Aorta (tissue), 5 donors: ENCODE measurements around the gene SERINC5. TPM values are rescaled to one million over a fixed set of nuclear protein-coding genes. Genes with fewer than 3 reads are reported as not detected.
"Not testable (repeated sequence)": the region's sequence is repeated elsewhere in the genome, so short reads cannot be mapped to it uniquely, and the experiment has no call there.

Experiments used
- ATAC-seq: fragments of 200-7000 bp; cut with Tn5 transposase; one replicate; pipeline ENCODE4 v1.9.1; 2022; ENCODE audit warnings: moderate library complexity; ENCODE audit not compliant: low FRiP score
- DNase-seq, 2 donors: peaks; one replicate each; pipeline ENCODE4 v3.0.0-alpha.2; 2020
- H3K27ac ChIP-seq, 2 donors: one replicate each; pipeline ENCODE4 v1.5.1; 2013; ENCODE audit warnings: low read length in 2 of 2, mild to moderate bottlenecking in 2 of 2, moderate library complexity in 2 of 2, control low read depth in 1 of 2, inconsistent platforms in 1 of 2, low read depth in 1 of 2
- H3K27me3 ChIP-seq, 2 donors: one replicate each; pipeline ENCODE4 v1.6.1; 2013; ENCODE audit warnings: control low read depth in 1 of 2, low read length in 1 of 2, mild to moderate bottlenecking in 1 of 2, moderate library complexity in 1 of 2; ENCODE audit not compliant: insufficient read depth in 2 of 2, control insufficient read depth in 1 of 2
- H3K36me3 ChIP-seq, 2 donors: one replicate each; pipeline ENCODE4 v1.6.1; 2013; ENCODE audit warnings: control low read depth in 1 of 2, low read length in 1 of 2, mild to moderate bottlenecking in 1 of 2; ENCODE audit not compliant: insufficient read depth in 2 of 2, control insufficient read depth in 1 of 2
- H3K4me1 ChIP-seq, 2 donors: one replicate each; pipeline ENCODE4 v1.6.1; 2013; ENCODE audit warnings: low read length in 2 of 2, control low read depth in 1 of 2, mild to moderate bottlenecking in 1 of 2, moderate library complexity in 1 of 2; ENCODE audit not compliant: insufficient read depth in 2 of 2, control insufficient read depth in 1 of 2
- H3K4me3 ChIP-seq, 2 donors: one replicate each; pipeline ENCODE4 v1.5.1; 2013; ENCODE audit warnings: low read length in 2 of 2, control low read depth in 1 of 2, mild to moderate bottlenecking in 1 of 2
- H3K9me3 ChIP-seq: one replicate; pipeline ENCODE4 v1.6.1; 2013; ENCODE audit warnings: mild to moderate bottlenecking, low read length; ENCODE audit not compliant: control insufficient read depth
- WGBS, 2 donors: extraction: QIAGEN DNeasy Blood & Tissue Kit; methylation state at CpG; one replicate each; pipeline ENCODE4 v1.1.7; 2013; 5-methylcytosine and 5-hydroxymethylcytosine counted together
- intact Hi-C, 2 donors: fragments of 100-400 bp; cut with DNase I; formaldehyde crosslinking; loops; one replicate each; pipeline versions ENCODE4 v1.14.2 to v1.15.0; 2022
- polyA plus RNA-seq, 2 donors: library from polyadenylated mRNA; stranded (reverse); fragments of 200-250 nt; gene quantifications; one replicate each; pipeline ENCODE4 v1.2.3, GENCODE V29; 2013
- total RNA-seq, 2 donors: library from RNA; stranded (reverse); fragmentation: NEBNext Ultra II Directional; extraction: Animal tissue kit (Norgen Biotek cat#: 25700); gene quantifications; one replicate each; pipeline ENCODE4 v1.2.1, GENCODE V29; 2021
- donor health status: healthy with polysubstance abuse.
- donor health status: Bipolar disorder and iron deficiency.
- donor health status: DM: no; HTN: no; CAD: no.
- donor health status: DM: no; HTN: no; CAD: no.
- donor health status: DM: yes; HTN: yes; CAD: no.

The SERINC5 gene
- total and polyA plus RNA-seq, 4 donors, result 1.4 to 22.1 (median 8.6) TPM

DNA sequence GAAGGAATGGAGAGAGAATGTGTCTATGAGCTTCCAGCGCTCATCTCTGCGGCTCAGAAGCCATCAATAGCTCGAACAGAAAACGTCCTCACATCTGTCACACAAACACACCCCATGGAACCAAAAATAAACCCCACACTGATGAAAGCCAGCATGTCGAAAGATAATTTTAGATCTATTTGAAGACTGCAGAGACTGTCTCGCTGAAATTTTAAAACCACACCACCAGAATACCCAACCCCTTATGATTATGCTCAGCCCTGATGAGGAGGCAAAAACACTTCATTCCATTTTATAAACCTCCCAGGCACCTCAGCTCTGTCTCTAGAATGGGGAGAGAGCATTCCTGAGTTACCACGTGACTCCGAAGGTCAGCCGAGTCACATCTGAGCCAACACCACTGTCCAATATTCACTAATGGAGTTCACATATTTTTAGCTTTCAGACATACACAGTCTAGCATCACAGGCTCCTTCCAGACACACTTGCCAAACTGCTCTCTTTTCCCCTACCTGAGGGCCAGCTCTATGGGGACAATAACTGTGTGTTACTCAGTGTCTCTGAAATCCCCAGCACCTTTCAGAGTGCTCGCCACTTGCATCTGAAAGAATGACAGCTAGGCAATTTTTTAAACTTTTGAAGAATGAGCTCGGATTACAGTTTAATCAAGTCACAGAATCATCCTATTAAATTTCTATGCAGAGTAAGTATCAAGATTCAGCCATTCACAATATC lies 63.2 kb downstream of the SERINC5 start:
- intact Hi-C loops, result no loop called here
- H3K4me1 ChIP-seq, result peaks cover 8 to 14% of the 10 kb centered on the region in 2 donors

DNA sequence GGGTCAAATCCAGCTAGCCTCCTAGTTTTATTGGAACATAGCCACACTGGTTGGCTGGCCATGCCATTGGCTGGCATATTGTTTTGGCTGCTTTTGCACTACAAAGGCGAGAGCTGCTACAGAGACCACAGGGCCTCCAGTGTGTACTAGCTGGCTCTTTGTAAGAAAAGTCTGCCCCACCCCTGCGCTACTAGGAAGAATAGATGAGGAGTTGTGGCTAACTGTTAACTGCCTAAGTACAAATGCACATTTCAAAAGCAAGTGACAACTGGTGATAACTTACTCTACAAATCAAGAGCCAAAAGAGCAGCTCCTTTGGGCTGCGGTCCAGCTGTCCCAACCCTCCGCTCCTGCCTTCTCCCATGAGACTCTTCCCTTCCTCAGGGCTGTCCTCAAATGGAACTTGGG lies 63.9 kb downstream of the SERINC5 start:
- intact Hi-C loops, result no loop called here
- Histone ChIP-seq H3K9me3 (no peaks in the 10 kb centered on the region), H3K27me3 (no peaks in the 10 kb centered on the region), H3K4me3 (no peak overlapping the region), H3K4me1 (peaks cover 8 to 14% of the 10 kb centered on the region in 2 donors), H3K27ac (no peak overlapping the region), H3K36me3 (no peaks in the 10 kb centered on the region)
- DNase-seq (no peak), ATAC-seq (peak; percentile 60)
- 39 to 43% methylated on average over 4 of the region's 4 CpGs for WGBS, 2 donors

More for the DNA sequence above, 63.2 kb downstream of the SERINC5 start:
- 37 to 40% methylated on average over 11 of the region's 11 CpGs for WGBS, 2 donors
- Histone ChIP-seq H3K36me3 (no peaks in the 10 kb centered on the region), H3K4me3 (no peak overlapping the region), H3K27me3 (no peaks in the 10 kb centered on the region), H3K9me3 (no peaks in the 10 kb centered on the region), H3K27ac (no peak overlapping the region)
- ATAC-seq, result peak; percentile 30
- no peak for DNase-seq

DNA sequence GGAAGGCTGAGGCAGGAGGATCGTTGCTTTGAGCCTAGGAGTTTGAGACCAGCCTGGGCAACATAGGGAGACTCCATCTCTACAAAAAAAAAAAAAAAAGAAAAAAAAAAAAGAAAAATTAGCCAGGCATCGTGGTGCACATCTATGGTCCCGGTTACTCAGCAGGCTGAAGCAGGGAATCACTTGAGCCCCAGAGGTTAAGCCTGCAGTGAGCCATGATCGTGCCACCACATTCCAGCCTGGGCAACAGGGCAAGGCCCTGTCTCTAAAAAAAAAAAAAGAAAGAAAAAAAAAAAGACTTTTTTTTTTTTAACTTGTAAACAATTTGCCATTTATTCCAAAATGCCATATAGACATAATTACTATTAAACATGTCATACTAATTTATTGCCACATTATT lies 64.5 kb downstream of the SERINC5 start:
- Histone ChIP-seq H3K4me3 (no peak overlapping the region), H3K4me1 (peaks cover 8 to 14% of the 10 kb centered on the region in 2 donors), H3K36me3 (no peaks in the 10 kb centered on the region), H3K27me3 (no peaks in the 10 kb centered on the region), H3K27ac (no peak overlapping the region), H3K9me3 (no peaks in the 10 kb centered on the region)
- 49 to 57% methylated on average over 4 of the region's 4 CpGs for WGBS, 2 donors
- intact Hi-C loops, result no loop called here
- DNase-seq, result no peak
- ATAC-seq, result no peak

DNA sequence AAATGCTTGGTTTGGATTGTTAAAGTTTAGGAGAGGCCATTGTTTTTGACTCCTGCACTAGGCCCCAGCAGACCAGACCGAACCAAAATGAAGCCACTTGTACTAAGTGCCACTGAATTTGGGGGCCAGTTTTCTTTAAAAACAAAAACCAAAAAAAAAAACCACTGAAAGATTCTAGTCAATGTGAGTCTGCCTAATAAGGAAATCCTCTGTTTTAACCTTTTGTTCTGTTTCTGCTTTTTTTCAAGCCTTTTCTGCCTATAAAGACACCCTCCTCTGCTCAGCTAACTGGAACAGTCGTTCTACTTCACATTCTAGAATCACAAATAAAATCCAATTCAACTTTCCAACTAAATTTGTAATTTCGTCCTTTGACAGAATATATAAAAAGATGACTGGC lies 64.9 kb downstream of the SERINC5 start:
- 60 to 62% methylated on average over 3 of the region's 3 CpGs for WGBS, 2 donors
- Histone ChIP-seq H3K27me3 (no peaks in the 10 kb centered on the region), H3K4me3 (no peak overlapping the region), H3K36me3 (no peaks in the 10 kb centered on the region), H3K4me1 (peaks cover 8 to 14% of the 10 kb centered on the region in 2 donors), H3K27ac (no peak overlapping the region), H3K9me3 (no peaks in the 10 kb centered on the region)
- intact Hi-C loops, result no loop called here
- no peak for ATAC-seq
- DNase-seq, result no peak

DNA sequence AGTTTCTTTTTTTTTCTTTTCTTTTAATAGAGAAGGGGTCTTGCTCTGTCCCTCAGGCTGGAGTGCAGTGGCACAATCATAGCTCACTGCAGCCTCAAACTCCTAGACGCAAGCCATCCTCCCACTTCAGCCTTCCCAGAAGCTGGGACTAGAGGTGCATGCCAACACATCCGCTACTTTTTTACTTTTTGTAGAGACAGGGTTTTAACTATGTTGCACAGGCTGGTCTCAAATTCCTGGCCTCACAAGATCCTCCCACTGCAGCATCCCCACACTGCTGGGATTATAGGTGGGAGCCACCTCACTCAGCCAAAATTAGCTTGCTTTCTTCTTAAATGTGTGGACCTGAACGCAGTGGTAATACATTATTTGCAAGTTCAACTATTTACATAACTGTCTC lies 66.1 kb downstream of the SERINC5 start:
- WGBS, 2 donors, result 57 to 84% methylated on average over 3 of the region's 3 CpGs
- Histone ChIP-seq H3K27me3 (no peaks in the 10 kb centered on the region), H3K9me3 (no peaks in the 10 kb centered on the region), H3K36me3 (no peaks in the 10 kb centered on the region), H3K4me1 (peaks cover 8 to 14% of the 10 kb centered on the region in 2 donors), H3K4me3 (no peak overlapping the region), H3K27ac (no peak overlapping the region)
- ATAC-seq (no peak), DNase-seq (no peak)
- intact Hi-C loops, result loop anchor here in 1 of 2 donors (5.0 kb wide), 1 partner anchor 58 kb away; no protein-coding TSS in a partner anchor

DNA sequence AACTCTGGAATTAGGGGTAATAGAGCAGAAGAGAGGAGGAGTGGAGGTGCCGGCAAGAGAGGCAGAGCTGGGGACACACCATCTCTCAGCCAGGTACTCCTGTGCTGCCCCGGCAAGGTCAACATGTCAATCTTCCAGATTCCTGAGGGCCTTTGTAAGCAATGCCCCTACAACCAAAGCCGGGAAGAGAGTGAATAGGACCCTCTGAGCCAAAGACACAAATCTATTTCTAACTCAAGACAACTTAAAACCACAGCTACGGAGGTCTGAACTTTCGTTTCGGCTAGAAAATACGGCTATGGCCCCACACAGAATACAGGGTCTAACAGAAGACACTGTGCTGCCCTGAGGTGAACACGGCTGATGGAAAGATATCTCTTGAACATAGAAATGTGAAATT lies 66.6 kb downstream of the SERINC5 start:
- Histone ChIP-seq H3K36me3 (no peaks in the 10 kb centered on the region), H3K27me3 (no peaks in the 10 kb centered on the region), H3K4me3 (no peak overlapping the region), H3K9me3 (no peaks in the 10 kb centered on the region), H3K27ac (no peak overlapping the region), H3K4me1 (peaks cover 8 to 17% of the 10 kb centered on the region in 2 donors)
- no peak for ATAC-seq
- no peak for DNase-seq
- 64 to 72% methylated on average over 8 of the region's 8 CpGs for WGBS, 2 donors
- intact Hi-C loops, result loop anchor here in 1 of 2 donors (5.0 kb wide), 1 partner anchor 58 kb away; no protein-coding TSS in a partner anchor

DNA sequence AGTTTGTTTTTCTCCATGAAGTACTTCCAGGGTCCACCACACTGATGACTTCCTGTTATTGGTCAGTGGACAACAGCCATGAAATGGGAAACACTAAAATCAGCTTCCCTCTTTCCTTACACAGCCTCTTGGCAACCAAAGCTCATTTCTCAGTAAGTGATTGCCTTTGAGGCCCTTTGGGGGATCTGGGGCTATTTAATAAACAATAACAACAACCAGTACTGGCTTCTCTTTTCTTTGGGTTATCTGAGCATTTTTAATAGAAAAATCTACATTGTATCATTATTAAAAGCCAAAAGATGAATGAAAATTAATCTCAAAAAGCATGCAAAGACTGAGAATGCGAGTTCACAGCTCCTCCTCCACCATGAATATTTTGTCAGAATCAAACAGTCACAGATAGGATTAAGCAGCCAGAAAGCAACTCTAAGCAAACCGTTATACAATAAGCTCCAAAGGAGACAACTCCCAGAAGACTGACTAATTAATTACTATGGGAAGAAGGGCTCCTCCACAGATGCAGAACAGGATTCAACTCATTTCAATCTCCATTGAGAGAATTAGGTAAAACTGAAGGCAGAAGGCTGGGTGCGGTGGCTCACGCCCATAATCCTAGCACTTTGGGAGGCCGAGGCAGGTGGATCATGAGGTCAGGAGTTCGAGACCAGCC lies 68.3 kb downstream of the SERINC5 start:
- Histone ChIP-seq H3K4me1 (peaks cover 2 to 14% of the 10 kb centered on the region in 2 donors), H3K9me3 (no peaks in the 10 kb centered on the region), H3K36me3 (no peaks in the 10 kb centered on the region), H3K4me3 (no peak overlapping the region), H3K27me3 (no peaks in the 10 kb centered on the region), H3K27ac (no peak overlapping the region)
- 90 to 94% methylated on average over 6 of the region's 6 CpGs for WGBS, 2 donors
- intact Hi-C loops, result loop anchor here in 1 of 2 donors (5.0 kb wide), 1 partner anchor 60 kb away; no protein-coding TSS in a partner anchor
- ATAC-seq (no peak), DNase-seq (no peak)

DNA sequence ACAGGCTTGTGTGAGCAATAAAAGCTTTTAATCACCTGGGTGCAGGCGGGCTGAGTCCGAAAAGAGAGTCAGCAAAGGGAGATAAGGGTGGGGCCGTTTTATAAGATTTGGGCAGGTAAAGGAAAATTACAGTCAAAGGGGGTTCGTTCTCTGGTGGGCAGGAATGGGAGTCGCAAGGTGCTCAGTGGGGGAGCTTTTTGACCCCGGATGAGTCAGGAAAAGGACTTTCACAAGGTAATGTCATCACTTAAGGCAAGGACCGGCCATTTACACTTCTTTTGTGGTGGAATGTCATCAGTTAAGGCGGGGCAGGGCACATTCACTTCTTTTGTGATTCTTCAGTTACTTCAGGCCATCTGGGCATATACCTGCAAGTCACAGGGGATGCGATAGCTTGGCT lies 70.3 kb downstream of the SERINC5 start:
- not testable (repeated sequence) for H3K4me1 ChIP-seq, H3K27ac ChIP-seq, H3K9me3 ChIP-seq, H3K4me3 ChIP-seq, ATAC-seq, DNase-seq, H3K36me3 ChIP-seq, H3K27me3 ChIP-seq
- intact Hi-C loops, result loop anchor here in 1 of 2 donors (5.0 kb wide), 1 partner anchor 62 kb away; no protein-coding TSS in a partner anchor
- 90 to 93% methylated on average over 8 to 9 of the region's 9 CpGs for WGBS, 2 donors
